GM18505 (cell line): ENCODE data around the gene PRIMPOL.

Experiments used
- ATAC-seq: cut with Tn5 transposase; IDR thresholded peaks from one replicate; pipeline ENCODE4 v1.9.1; 2021; ENCODE audit not compliant: unreplicated experiment
- POLR2A ChIP-seq: IDR thresholded peaks from 4 replicates; pipeline ENCODE4 v1.6.1; 2011; ENCODE audit warnings: borderline replicate concordance; ENCODE audit not compliant: insufficient read depth, insufficient read length; ENCODE audit errors: extremely low read depth

The PRIMPOL gene

DNA sequence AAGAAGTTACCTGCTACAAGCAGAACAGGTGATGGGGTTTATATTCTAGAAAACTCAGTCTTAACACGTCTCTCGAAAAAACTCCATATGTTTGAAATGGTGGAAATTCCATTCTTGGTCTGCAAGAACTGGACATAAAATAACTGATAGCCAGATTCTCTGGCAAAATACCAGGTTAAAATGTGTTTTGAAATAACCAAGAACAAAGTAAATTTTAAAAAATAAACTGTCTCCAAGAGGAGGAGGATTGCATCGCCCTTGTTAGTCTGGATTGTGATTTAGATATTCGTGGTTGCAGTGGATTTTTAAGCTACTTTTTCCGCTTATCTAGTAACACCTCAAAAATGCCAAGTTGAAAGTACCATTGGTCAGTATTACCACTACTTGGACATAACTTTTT, 43.5 kb downstream of the PRIMPOL start:
- no peak for TF ChIP-seq POLR2A
- ATAC-seq, result no peak

DNA sequence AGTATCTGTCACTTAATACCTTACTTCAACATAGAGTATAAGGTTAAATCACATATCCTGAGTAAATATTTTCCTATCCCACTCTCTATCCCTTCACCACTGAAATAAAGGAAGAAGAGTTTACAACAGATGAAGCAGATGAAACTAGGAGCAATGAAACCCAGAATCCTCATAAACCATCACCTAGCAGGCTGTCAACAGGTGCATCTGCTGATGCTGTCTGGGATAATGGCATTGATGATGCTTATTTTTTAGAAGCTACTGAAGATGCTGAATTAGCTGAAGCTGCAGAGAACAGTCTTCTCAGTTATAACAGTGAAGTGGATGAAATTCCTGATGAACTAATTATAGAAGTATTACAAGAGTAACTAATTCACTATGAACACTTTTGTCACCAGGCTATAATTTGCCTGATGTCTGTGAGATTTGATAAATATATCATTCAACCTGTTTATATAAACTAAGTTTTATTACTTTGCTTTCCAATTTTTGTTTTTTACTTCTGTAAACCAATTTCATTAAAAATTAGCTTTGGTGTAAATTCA, 44.9 kb downstream of the PRIMPOL start:
- no peak for ATAC-seq
- TF ChIP-seq POLR2A, result no peak

DNA sequence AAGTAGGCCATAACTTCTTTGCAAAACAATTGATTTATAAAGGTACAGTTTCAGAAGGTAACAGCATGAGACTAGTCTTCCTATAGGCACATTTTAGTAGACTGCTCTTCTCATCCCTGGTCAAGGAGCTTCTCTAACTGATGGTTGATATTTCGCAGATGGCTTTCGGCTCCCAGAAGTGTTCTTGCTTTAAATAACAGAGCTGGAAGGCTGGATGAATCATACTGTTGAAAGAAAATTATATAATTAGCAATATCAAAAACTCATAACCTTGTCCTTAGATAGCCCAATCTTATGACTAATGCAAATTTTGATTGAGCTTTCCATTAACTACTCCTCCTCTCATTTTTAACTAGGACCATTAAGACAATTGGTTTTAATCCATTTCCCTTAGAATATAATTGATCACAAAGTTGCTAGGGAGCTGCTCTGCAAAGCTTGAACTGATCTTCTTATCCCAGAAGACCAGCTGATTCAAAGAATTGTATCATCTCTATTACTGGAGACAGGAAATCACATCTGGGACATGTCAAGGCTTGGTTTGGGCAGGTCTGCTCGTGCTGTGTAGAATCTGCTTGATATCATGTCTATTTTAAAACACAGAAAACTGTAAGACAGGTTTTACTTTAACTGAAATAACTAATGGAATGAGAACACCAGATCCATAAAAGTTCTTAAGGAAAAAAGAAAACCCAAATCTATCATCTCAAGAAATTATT, 45.8 kb downstream of the PRIMPOL start:
- TF ChIP-seq POLR2A, result no peak
- no peak for ATAC-seq

DNA sequence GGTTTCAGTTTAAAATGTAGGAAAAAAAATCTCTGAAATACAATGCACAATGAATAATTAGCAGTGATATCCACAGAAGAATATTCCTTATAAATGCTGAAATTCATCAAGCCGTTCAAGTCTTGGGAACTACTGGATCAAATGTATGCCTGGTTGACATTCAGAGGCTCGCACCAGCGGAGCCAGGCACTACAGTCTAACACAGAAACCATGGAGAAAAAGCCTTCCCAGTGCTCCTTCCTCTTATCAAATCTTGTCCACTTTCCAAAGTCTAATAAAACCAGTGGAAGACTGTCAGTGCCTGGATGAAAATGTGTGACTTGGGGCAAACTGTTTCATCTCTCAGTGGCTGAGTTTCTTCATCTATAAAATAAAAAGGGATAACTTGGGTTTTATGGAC, 48.4 kb downstream of the PRIMPOL start:
- no peak for ATAC-seq
- no peak for TF ChIP-seq POLR2A

DNA sequence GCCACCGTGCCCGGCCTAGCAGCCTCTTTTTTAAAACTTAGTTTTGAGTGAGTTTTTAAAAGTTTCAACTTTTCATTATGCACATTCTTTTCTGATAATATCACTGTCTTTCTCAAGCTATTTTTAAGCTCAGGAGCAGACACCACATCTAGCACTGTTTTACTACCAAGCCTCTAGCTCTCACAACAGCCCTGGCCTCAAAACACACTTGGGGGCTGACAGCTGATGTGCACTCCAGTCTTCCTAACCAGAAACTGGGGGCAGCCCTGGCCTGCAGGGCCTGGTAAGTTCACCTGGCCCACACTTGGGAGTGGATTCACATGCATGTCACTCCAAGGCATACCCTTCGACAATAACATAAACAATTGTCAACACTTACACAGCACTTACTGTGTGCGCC, 50.4 kb downstream of the PRIMPOL start:
- no peak for TF ChIP-seq POLR2A
- ATAC-seq, result no peak

DNA sequence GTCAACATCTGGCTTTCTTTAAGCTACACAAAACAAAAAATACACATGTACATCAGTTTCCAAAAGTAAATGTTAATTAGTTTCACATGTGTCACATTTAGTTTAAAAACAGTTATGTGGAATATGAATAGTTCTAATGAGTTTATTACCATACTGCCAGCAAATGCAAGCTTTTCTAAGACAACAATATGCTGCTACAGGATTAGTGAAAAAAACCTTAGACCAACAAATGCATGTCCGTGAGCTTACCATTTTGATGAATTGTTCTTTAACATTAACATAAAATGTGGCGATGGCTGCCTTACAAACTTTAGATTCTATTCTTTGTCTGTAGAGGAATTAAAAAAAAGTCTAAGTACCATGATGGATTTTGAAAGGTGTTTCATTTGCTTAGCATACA, 52.6 kb downstream of the PRIMPOL start:
- no peak for ATAC-seq
- TF ChIP-seq POLR2A, result no peak

DNA sequence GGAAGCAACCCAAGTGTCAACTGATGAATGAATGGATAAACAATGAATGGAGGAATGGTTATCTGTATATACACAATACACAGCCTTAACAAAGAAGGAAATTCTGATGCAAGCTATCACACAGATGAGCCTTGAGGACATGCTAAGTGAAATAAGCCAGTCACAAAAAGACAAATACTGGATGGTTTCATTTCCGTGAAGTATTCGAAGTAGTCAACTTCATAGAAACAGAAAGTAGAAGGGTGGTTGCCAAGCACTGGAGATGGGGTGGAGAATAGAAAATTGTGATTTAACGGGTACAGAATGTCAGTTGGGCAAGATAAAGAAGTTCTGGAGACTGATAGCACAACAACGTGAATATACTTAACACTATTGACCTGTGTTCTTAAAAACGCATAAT, 56.2 kb downstream of the PRIMPOL start:
- ATAC-seq, result no peak
- no peak for TF ChIP-seq POLR2A

DNA sequence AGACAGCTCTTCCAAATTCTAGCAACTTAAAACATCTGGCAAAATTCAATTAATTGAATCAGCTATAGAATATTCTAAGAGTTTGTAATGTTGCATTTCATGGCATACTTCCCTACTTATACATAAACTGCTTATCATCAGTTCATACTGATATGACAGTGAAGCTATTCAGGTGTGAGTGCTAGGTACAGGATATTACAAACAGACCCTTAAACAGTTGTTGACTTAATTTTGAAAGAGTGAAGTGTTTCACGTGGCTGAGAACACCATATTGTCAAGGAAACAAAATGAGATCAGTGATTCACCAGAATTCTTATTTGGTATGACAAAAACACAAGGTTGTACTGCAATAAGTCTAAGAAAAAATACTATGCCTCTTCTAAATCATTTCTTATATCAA, 56.9 kb downstream of the PRIMPOL start:
- ATAC-seq, result no peak
- no peak for TF ChIP-seq POLR2A

DNA sequence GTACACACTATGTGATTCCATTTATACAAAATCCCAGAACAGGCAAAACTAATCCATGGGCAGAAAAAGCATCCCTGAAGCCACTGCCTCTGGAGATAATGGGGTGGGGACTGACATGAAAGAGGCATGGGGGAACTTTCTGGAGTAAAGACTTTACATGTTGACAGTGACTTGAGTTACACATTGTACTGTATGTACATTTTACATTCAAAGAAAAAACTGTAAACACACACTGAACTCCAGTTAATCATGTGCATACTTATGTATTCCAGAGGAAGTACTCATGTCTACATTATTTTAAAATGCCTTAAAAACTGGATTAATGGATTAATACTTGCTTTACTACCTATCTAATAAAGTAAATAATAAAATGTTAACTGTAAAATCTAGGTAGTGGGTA, 62.8 kb downstream of the PRIMPOL start:
- ATAC-seq, result no peak
- TF ChIP-seq POLR2A, result no peak

DNA sequence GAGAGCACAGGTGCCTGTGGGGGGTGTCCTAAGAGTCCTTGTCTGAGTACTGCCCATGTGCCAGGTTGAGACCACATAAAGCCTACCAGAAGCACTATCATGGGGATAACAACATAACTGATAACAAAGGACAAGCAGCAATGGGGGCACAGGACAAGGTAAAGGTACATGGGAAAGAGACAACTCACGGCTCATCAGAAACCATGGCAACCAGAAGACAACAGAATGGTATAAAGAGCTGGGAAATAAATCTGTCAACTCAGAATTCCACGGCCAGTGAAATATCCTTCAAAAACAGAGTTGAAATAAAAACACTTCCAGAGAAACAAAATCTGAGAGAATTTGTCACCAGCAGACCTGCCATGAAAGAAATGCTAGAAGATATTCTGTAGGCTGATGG, 64.3 kb downstream of the PRIMPOL start:
- TF ChIP-seq POLR2A, result no peak
- no peak for ATAC-seq

DNA sequence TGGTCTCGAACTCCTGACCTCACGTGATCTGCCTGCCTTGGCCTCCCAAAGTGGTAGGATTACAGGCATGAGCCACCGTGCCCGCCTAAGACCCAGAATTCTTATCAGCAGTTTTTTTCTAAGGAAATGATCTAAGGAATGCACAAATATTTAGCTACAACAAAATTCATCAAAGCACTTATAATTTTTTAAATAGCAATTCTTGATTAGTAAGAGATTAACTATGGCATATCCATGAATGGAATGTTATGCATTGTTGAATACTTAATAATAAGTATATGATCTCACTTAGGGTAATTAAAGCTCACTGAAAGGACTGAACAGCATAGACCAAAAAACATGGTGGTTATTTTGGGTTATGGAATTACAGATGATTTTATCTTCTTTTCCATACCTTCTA, 66.0 kb downstream of the PRIMPOL start:
- no peak for ATAC-seq
- TF ChIP-seq POLR2A, result no peak

DNA sequence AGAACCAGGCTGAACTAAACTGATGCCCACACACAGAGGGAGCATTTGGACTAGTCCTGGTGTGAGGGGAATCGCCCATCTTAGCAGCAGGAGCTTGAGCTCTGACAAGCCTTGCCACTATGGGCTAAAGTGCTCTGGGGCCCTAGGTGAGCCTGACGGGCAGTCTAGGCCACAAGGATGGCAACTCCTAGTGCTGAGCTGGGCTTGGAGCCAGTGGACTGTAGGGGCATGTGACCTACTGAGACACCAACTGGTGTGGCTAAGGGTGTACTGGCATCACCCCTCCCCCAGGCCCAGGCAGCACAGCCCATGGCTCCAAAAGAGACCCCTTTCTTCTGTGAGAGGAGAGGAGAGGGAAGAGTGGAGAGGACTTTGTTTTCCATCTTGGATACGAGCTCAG, 69.9 kb downstream of the PRIMPOL start:
- no peak for TF ChIP-seq POLR2A
- ATAC-seq, result no peak

DNA sequence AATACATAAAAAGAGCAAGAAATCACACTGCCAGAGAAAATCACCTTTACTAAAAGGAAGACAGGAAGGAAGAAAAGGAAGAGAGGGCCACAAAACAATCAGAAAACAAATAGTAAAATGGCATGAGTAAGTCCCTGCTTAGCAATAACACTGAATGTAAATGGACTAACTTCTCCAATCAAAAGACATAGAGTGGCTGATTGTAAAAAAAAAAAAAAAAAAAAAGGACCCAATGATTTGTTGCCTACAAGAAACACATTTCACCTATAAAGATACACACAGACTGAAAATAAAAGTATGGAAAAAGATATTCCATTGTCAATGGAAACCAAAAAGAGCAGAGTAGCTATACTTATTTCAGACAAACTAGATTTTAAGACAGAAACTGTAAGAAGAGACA, 71.7 kb downstream of the PRIMPOL start:
- no peak for TF ChIP-seq POLR2A
- ATAC-seq, result no peak

DNA sequence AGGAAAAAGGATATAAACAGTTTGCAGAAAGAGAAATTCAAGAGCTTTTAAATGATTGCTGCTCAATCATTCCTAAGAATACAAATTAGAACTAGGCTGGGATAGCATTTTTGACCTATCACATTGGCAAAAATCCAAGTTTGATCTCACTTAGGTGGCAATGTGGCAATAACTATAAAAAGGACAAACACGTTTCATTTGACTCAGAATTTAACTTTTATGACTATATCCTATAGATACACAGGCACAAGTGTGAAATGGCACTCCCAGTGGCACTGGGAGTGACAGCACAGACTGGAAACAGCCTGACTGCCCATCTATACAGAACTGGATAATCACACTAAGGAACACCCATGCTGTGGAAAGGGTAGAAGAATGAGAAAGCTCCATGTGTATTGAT, 73.3 kb downstream of the PRIMPOL start:
- TF ChIP-seq POLR2A, result no peak
- ATAC-seq, result no peak

DNA sequence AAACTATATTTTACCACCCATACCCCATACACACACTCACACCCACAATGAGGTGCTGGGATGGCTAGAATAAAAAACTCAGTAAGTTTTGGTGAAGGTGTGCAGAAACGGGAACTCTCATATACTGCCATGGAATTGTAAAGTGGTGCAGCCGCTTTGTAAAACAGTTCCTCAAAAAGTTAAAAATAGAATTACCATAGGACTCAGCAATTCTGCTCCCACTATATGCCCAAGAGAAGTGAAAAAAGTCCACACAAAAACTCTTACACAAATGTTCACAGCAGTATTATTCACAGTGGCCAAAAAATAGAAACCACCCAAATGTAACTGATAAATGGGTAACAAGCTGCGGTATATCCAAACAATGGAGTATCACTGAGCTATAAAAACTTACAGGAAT, 77.9 kb downstream of the PRIMPOL start:
- no peak for ATAC-seq

More for the DNA sequence above, 77.9 kb downstream of the PRIMPOL start:
- TF ChIP-seq POLR2A, result no peak
